NCI-H1694 (cell line): Measurements from ENCODE around the gene SLC45A2.
"Not testable (repeated sequence)": the region's sequence is repeated elsewhere in the genome, so short reads cannot be mapped to it uniquely, and the experiment has no call there.

Experiments
- DNase-seq: peaks from one replicate; lab custom pipeline; 2025; lab: John Stamatoyannopoulos, UW

Gene SLC45A2

GRCh38 chr5:33969572-33970452 is 14.7 kb downstream of the SLC45A2 start:
- peak; percentile 62 for DNase-seq

GRCh38 chr5:33968211-33969005 is 16.1 kb downstream of the SLC45A2 start:
- peak; percentile 91 for DNase-seq

GRCh38 chr5:33966805-33967204 is 17.7 kb downstream of the SLC45A2 start:
- no peak for DNase-seq

- no peak for DNase-seq
These were observed 20.3 kb downstream of the SLC45A2 start for GRCh38 chr5:33964132-33964700.

- DNase-seq: no peak
These were observed 26.3 kb downstream of the SLC45A2 start for GRCh38 chr5:33958176-33958575.

- DNase-seq: no peak
These were observed 26.8 kb downstream of the SLC45A2 start for GRCh38 chr5:33957577-33958150.

GRCh38 chr5:33952175-33952574 is 32.3 kb downstream of the SLC45A2 start:
- DNase-seq: not testable (repeated sequence)

- no peak for DNase-seq
These were observed 39.9 kb downstream of the SLC45A2 start for GRCh38 chr5:33944543-33945132.

GRCh38 chr5:33941090-33941489 is 43.4 kb downstream of the SLC45A2 start:
- DNase-seq: no peak

- no peak for DNase-seq
These were observed 44.8 kb downstream of the SLC45A2 start for GRCh38 chr5:33939556-33940262.

GRCh38 chr5:33938881-33939280 is 45.6 kb downstream of the SLC45A2 start:
- DNase-seq: no peak

GRCh38 chr5:33938507-33938796 is 46.0 kb downstream of the SLC45A2 start:
- DNase-seq: no peak

- no peak for DNase-seq
These were observed 46.6 kb downstream of the SLC45A2 start for GRCh38 chr5:33937707-33938506.

- DNase-seq: no peak
These were observed 47.3 kb downstream of the SLC45A2 start for GRCh38 chr5:33937017-33937706.

- DNase-seq: no peak
These were observed 48.0 kb downstream of the SLC45A2 start, which contains the start of gene RXFP3 for GRCh38 chr5:33936381-33937016. RXFP3 (plus strand) TSS chr5:33936386; CDS start chr5:33936741, 355 bp downstream.

- DNase-seq: peak; percentile 10
These were observed 48.5 kb downstream of the SLC45A2 start for GRCh38 chr5:33936004-33936380.

- DNase-seq: no peak
These were observed 50.3 kb downstream of the SLC45A2 start for GRCh38 chr5:33934176-33934575.

GRCh38 chr5:33933723-33934169 is 50.7 kb downstream of the SLC45A2 start:
- no peak for DNase-seq

GRCh38 chr5:33931136-33931535 is 53.4 kb downstream of the SLC45A2 start:
- no peak for DNase-seq
